ENCODE results near the gene SEPTIN1. TPM values are rescaled to one million over a fixed set of nuclear protein-coding genes. Genes with fewer than 3 reads are reported as not detected.

The SEPTIN1 gene
- total and polyA plus RNA-seq, 2 of the 13 experiments (the other 11 are each of a cell fraction or from before 2014, with no cell fraction given) = 0.18 to 0.67 TPM

DNA sequence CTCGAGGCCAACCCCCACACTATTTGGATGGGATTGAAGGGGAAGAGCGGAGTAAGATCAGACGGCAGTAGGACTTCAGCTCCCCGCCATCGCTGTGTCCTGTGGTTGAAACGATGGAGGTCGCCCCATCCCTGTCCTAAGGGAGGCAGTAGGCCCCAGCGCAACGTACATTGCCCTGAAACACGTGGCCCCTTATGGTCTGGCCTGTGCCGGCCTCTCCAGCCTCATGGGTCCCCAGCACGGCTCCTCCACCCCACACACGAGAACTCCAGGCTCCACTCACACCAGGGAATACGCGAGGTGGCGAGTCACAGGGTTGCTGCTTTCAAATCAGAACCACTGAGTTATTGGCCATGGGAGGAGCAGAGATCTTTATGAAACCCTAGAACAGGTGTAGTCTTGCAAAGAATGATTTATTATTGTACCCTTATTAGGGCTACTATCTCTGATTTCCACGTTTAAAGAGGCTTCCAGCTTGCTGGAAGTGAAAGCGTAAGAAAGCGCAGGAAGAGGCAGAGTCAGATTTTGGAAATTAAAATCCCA is 48.1 kb upstream of the SEPTIN1 start (continued):
- TF ChIP-seq MTA3 (CRISPR knock-in tag; IDR thresholded peaks at IDR 0.05) (no peak), ZNF12 (CRISPR knock-in tag; IDR thresholded peaks at IDR 0.05) (no peak), ZNF850 (CRISPR knock-in tag; conservative IDR thresholded peaks at IDR 0.05) (no peak), CCAR2 (optimal IDR thresholded peaks at IDR 0.05; ENCODE audit: low read depth, low read length) (no peak), TAF15 (IDR thresholded peaks at IDR 0.05; ENCODE audit: low read depth, low read length, poor library complexity, severe bottlenecking) (no peak), ZNF549 (CRISPR knock-in tag; IDR thresholded peaks at IDR 0.05) (no peak), GATA4 (IDR thresholded peaks at IDR 0.05; ENCODE audit: borderline replicate concordance, low read depth) (no peak), GTF2F1 (IDR thresholded peaks at IDR 0.05; ENCODE audit: low read length) (no peak), ZNF121 (CRISPR knock-in tag; IDR thresholded peaks at IDR 0.05) (peak; percentile 67), MTF1 (CRISPR knock-in tag; IDR thresholded peaks at IDR 0.05) (no peak), CENPT (CRISPR knock-in tag; IDR thresholded peaks at IDR 0.05; ENCODE audit: low read depth) (no peak), BCL3 (CRISPR knock-in tag; IDR thresholded peaks at IDR 0.05) (no peak; the same call in 1 of the 2 replicates), ZFAT (CRISPR knock-in tag; conservative IDR thresholded peaks at IDR 0.05) (0 out of 2 replicates have a peak, but pooled peaks have one; percentile 64), RFXAP (CRISPR knock-in tag; IDR thresholded peaks at IDR 0.05; ENCODE audit: borderline replicate concordance) (no peak), ZNF224 (CRISPR knock-in tag; IDR thresholded peaks at IDR 0.05) (no peak), ZSCAN12 (CRISPR knock-in tag; IDR thresholded peaks at IDR 0.05) (no peak), HOXA3 (CRISPR knock-in tag; IDR thresholded peaks at IDR 0.05) (peak; percentile 86), CAMTA2 (CRISPR knock-in tag; IDR thresholded peaks at IDR 0.05; ENCODE audit: borderline replicate concordance) (no peak), GABPB1 (CRISPR knock-in tag; IDR thresholded peaks at IDR 0.05) (no peak), CSRNP2 (CRISPR knock-in tag; conservative IDR thresholded peaks at IDR 0.05; ENCODE audit: low read depth) (no peak), SMAD9 (CRISPR knock-in tag; IDR thresholded peaks at IDR 0.05) (no peak)
- TF ChIP-seq, protein P1, sequence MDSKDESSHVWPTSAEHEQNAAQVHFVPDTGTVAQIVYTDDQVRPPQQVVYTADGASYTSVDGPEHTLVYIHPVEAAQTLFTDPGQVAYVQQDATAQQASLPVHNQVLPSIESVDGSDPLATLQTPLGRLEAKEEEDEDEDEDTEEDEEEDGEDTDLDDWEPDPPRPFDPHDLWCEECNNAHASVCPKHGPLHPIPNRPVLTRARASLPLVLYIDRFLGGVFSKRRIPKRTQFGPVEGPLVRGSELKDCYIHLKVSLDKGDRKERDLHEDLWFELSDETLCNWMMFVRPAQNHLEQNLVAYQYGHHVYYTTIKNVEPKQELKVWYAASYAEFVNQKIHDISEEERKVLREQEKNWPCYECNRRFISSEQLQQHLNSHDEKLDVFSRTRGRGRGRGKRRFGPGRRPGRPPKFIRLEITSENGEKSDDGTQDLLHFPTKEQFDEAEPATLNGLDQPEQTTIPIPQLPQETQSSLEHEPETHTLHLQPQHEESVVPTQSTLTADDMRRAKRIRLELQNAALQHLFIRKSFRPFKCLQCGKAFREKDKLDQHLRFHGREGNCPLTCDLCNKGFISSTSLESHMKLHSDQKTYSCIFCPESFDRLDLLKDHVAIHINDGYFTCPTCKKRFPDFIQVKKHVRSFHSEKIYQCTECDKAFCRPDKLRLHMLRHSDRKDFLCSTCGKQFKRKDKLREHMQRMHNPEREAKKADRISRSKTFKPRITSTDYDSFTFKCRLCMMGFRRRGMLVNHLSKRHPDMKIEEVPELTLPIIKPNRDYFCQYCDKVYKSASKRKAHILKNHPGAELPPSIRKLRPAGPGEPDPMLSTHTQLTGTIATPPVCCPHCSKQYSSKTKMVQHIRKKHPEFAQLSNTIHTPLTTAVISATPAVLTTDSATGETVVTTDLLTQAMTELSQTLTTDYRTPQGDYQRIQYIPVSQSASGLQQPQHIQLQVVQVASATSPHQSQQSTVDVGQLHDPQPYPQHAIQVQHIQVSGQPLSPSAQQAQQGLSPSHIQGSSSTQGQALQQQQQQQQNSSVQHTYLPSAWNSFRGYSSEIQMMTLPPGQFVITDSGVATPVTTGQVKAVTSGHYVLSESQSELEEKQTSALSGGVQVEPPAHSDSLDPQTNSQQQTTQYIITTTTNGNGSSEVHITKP (CRISPR knock-in tag; IDR thresholded peaks at IDR 0.05; ENCODE audit: low read depth) = no peak
- TF ChIP-seq, protein P2, sequence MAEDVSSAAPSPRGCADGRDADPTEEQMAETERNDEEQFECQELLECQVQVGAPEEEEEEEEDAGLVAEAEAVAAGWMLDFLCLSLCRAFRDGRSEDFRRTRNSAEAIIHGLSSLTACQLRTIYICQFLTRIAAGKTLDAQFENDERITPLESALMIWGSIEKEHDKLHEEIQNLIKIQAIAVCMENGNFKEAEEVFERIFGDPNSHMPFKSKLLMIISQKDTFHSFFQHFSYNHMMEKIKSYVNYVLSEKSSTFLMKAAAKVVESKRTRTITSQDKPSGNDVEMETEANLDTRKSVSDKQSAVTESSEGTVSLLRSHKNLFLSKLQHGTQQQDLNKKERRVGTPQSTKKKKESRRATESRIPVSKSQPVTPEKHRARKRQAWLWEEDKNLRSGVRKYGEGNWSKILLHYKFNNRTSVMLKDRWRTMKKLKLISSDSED (CRISPR knock-in tag; IDR thresholded peaks at IDR 0.05) = no peak
- TF ChIP-seq, protein P3, sequence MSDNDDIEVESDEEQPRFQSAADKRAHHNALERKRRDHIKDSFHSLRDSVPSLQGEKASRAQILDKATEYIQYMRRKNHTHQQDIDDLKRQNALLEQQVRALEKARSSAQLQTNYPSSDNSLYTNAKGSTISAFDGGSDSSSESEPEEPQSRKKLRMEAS (IDR thresholded peaks at IDR 0.05) = peak; percentile 99
